GM18520 (cell line): ENCODE results near the gene TRIM46.
"Not testable (repeated sequence)": the region's sequence is repeated elsewhere in the genome, so short reads cannot be mapped to it uniquely, and the experiment has no call there.

Experiments
- ATAC-seq: cut with Tn5 transposase; IDR thresholded peaks from one replicate; pipeline ENCODE4 v1.9.1; 2021; ENCODE audit not compliant: unreplicated experiment

TRIM46 gene

GRCh38 chr1:155137154-155137949 is 36.3 kb upstream of the TRIM46 start:
- ATAC-seq: no peak

DNA sequence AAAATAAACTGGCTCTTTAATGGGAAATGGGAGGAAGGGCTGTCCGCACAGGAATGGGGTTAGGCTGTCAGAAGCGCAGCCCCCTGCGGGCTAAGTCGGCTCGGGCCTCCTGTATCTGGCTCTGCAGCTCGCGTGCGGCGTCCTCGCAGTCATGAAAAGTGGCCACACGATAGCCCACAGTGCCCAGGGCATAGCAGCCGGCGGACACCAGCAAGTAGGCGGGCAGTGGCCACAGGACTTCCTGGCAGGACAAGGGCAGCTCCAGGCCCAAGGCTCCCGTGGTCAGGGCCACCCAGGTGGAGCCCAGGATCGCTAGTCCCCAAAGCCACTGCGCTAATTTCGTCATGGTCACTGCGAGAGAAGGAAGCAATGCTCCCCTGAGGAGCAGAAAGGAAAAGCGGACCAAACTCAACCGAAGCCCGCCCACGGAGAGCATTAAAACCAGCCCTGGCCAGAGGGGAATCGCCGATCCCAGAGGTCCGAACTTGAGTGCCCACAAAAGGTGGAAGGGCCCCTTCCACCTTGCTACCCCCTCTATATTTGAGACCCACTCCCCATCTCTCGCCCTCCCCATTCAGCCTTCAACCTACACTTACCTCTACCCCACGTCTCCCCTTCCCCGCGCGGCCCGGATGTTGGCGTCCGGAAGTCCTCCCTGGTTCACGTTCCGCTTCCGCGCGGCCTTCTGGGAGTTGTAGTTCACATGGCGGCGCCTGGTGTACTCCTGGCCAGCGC is 33.6 kb upstream of the TRIM46 start, which contains the start of gene DPM3:
Gene DPM3 (minus strand): TSS at position 637 of the 735 bp plus-strand sequence. CDS start 291 bp downstream, at position 346.
- ATAC-seq: peak; percentile 38

- no peak for ATAC-seq
These were observed 33.1 kb upstream of the TRIM46 start for GRCh38 chr1:155140630-155140953.

GRCh38 chr1:155141749-155142148 is 31.9 kb upstream of the TRIM46 start:
- no peak for ATAC-seq

- ATAC-seq: no peak
These were observed 28.2 kb upstream of the TRIM46 start for GRCh38 chr1:155145491-155145890.

GRCh38 chr1:155155996-155156643 is 17.5 kb upstream of the TRIM46 start:
- not testable (repeated sequence) for ATAC-seq

GRCh38 chr1:155158991-155159390 is 14.7 kb upstream of the TRIM46 start:
- no peak for ATAC-seq

DNA sequence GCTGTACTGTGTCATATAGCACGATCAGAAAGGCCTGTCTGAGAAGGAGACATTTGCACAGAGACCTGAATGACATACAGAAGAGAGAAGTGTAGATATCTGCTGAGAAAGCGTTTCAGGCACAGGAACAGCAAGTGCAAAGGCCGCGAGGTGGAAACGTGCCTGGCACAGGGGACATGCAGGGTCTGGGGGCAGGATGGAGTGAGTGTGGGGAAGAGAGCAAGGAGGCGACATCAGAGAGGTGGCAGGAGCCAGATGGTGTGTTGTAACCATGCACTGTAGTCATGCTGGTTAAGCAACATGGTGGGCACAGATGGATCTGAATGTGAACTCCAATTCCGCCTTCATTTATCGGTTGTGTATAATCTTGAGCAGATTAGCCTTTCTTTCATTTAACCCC is 13.5 kb upstream of the TRIM46 start:
- no peak for ATAC-seq

GRCh38 chr1:155162631-155163030 is 11.0 kb upstream of the TRIM46 start:
- ATAC-seq: not testable (repeated sequence)

DNA sequence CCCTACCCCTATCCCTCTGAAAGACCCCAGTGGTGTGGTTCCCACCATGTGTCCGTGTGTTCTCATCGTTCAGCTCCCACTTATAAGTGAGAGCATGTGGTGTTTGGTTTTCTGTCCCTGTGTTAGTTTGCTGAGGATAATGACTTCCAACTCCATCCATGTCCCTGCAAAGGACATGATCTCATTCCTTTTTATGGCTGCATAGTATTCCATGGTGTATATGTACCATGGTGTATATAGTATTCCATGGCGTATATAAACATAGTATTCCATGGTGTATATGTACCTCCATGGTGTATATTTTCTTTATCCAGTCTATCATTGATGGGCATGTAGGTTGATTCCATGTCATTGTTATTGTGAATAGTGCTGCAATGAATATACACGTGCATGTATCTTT is 9.9 kb upstream of the TRIM46 start:
- ATAC-seq: not testable (repeated sequence)

GRCh38 chr1:155164625-155165024 is 9.0 kb upstream of the TRIM46 start:
- not testable (repeated sequence) for ATAC-seq

- ATAC-seq: no peak
These were observed 7.6 kb upstream of the TRIM46 start for GRCh38 chr1:155166051-155166470.

DNA sequence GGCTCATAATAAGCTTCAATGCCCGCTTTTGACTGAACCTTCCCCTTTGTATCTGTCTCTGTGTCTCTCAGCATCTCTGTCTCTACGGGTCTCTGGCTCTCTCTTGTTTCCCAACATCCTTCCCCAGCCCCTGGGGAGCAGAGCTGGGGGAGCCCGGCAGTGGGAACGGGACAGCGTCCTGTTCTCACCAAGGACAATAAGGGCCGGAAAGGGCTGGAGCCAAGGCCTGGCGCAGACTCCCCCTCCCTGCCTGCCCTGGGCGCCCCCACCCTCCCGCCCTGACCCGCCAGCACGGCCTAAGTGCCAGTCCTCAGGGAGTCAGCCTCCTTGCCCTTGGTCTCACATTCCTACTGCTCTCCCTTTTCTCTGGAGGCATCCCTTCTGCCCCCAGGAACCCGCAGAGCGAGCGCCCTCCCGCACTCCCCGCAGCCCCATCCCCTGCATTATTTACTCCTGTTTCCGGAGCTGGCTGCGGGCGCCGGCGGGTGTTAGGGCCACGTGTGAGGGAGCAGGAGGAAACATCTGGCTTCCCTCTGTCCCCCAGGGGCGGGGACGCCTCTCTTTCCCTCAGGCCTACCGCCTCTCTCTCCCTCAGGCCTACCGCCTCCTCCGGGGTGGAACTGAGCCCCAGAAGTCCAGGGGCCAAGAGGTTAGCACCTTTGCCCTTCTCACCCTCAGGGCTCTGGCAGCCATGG is 7.0 kb upstream of the TRIM46 start:
- ATAC-seq: no peak

DNA sequence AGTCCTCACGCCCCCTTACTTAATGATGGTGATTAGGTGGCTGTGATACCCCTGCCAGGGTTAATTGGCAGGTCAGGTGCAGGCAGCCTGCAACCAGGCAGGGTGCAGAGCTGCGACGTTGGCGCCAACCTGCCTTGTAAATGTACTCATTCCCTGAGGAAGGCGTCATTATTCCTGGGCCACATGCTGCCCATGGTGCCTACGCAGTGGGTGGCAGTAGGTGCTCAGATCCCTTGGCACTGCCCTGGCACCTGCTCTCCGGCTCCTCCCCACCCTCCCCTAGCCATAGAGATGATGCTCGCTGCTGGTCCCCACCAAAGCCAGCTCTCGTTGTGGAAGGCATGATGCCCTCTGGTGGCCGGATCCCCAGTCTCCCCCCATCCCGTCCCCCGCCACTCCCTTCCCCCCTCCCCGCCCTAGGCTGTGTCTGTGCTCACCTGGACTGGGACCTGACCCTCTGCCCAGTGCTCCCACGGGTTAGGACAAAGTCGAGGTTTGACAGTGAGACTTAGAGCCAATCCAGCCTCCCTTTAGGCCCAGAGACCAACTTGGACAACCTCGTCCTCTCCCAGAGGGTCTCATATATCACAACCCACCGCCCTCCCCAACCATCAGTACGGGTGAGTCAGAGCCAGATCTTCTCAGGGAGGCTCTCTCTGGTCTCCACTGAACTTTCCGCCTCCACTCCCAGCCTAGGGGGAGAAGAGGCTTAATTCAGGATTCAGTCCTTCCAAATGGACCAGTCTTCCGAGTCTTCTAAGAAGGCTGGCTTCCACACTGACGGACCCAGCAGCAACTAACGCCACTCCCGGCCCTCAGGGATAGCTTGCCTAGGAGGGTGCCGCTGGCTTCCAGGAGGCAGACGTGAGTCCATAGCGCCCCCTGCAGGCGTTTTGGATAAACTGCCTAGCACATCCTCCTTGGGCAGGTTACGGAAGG is 6.2 kb upstream of the TRIM46 start:
- ATAC-seq: no peak

DNA sequence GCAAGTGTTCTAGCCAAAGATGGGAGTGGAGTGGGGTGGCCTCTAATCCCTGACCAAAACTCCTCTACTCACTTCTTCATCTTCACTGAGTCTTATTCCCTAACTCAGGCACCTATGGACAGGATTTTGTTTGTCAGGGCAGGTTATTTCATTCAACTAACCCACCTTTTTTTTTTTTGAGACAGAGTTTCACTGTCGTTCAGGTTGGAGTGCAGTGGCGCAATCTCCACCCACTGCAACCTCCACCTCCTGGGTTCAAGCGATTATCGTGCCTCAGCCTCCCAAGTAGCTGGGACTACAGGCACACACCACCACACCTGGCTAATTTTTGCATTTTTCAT is 5.6 kb upstream of the TRIM46 start:
- ATAC-seq: not testable (repeated sequence)

- no peak for ATAC-seq
These were observed 5.0 kb upstream of the TRIM46 start for GRCh38 chr1:155168456-155169210.

DNA sequence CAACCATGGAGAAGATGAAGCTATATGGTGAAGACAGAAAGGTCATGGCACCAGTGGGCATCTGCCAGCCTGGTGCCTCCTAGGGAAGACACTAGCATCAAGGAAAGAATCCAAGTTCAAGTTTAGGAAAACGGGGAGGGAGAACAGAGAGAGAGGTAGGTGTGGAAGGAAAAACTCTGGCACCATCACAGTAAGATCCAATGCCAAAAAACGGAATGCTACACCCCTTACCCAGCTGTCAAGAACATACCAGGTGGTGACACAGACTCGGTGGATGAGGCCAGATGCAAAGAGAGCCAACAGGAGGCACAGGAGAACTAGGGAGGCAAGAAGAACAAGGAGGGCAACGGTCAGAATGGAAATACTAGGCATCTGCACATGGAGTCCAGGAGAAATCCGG is 4.1 kb upstream of the TRIM46 start:
- ATAC-seq: no peak

DNA sequence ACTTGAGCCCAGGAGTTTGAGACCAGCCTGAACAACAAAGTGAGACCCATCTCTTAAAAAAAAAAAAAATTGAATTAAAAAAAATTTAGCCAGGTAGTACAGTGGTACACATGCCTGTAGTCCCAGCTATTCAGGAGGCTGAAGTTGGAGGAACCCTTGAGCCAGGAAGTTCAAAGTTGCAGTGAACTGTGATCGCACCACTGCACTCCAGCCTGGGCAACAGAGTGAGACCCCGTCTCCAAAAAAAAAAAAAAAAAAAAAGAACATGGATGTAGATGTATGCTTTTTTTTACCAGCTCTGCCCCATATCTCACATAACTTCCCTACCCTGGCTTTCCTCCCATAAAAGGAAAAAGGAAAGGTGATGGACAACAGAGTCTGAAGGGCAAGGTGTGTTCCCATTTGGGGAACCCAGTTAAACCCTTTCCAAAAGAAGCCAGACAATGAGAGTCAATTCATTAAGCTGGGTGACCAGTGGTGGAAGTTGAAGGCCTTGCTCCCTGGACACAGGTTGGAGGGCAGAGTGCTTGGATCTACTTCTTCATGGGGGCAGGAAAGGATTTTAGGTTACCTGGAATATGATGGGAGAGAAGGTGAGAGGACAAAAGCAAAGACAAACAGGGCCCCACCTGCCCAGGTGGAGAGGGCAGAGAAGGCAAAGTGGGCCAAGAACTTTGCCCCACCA is 3.4 kb upstream of the TRIM46 start:
- no peak for ATAC-seq

- ATAC-seq: no peak
These were observed 2.8 kb upstream of the TRIM46 start for GRCh38 chr1:155170806-155171205.
